CD4-positive, alpha-beta T cell (primary cell): ENCODE measurements around the gene CGREF1. TPM values are rescaled to one million over a fixed set of nuclear protein-coding genes. Genes with fewer than 3 reads are reported as not detected.

Source experiments
- ATAC-seq: fragments of 200-7000 bp; cut with Tn5 transposase; one replicate; pipeline ENCODE4 v1.10.0; 2022; ENCODE audit warnings: mild to moderate bottlenecking; ENCODE audit not compliant: poor library complexity
- CTCF ChIA-PET: fragments of 350-600 bp; sonication (Branson Sonifier 250); formaldehyde crosslinking; loops from one replicate; lab custom pipeline; 2021; ENCODE audit warnings: antibody characterized with exemption, inconsistent platforms; lab: Charles Lee
- POLR2A ChIA-PET: fragments of 350-600 bp; sonication (Branson Sonifier 250); formaldehyde crosslinking; loops from one replicate; lab custom pipeline; 2021; ENCODE audit warnings: antibody characterized with exemption, inconsistent platforms; lab: Charles Lee
- DNase-seq, 14 experiments: peaks; one replicate each; pipeline ENCODE4 v3.0.0-alpha.2; 2013 to 2020; ENCODE audit warnings: mixed read lengths in 2 of 14
- H3K27ac ChIP-seq, 2 donors: one replicate each; pipeline versions ENCODE4 v1.5.1 to v1.7.0; 2013; ENCODE audit warnings: low read length in 2 of 2, low read depth in 1 of 2, mild to moderate bottlenecking in 1 of 2
- H3K27me3 ChIP-seq, 2 experiments: 1 replicate in 1 of 2; 2 replicates in 1 of 2; pipeline versions ENCODE4 v1.6.1 to v1.7.0; 2013; ENCODE audit warnings: low read length in 2 of 2, control low read depth in 1 of 2, mild to moderate bottlenecking in 1 of 2, moderate library complexity in 1 of 2; ENCODE audit not compliant: insufficient read depth in 2 of 2, control insufficient read depth in 1 of 2
- H3K36me3 ChIP-seq: one replicate; pipeline ENCODE4 v1.6.1; 2013; ENCODE audit warnings: low read length, control low read depth; ENCODE audit not compliant: insufficient read depth
- H3K4me1 ChIP-seq: one replicate; pipeline ENCODE4 v1.6.1; 2013; ENCODE audit warnings: low read length, control low read depth; ENCODE audit not compliant: insufficient read depth
- H3K4me3 ChIP-seq: one replicate; pipeline ENCODE4 v1.5.1; 2013; ENCODE audit warnings: mild to moderate bottlenecking, low read length, moderate library complexity
- H3K9me3 ChIP-seq, 2 experiments: 1 replicate in 1 of 2; 2 replicates in 1 of 2; pipeline versions ENCODE4 v1.6.1 to v1.7.0; 2013; ENCODE audit warnings: low read length in 2 of 2, mild to moderate bottlenecking in 2 of 2, control low read depth in 1 of 2, moderate library complexity in 1 of 2; ENCODE audit not compliant: control insufficient read depth in 1 of 2, insufficient read depth in 1 of 2
- H3K27ac Mint-ChIP-seq: one replicate; pipeline ENCODE4 v1.8.0; 2020; ENCODE audit warnings: mixed read lengths
- H3K27me3 Mint-ChIP-seq: one replicate; pipeline ENCODE4 v1.8.0; 2021; ENCODE audit warnings: mixed read lengths
- H3K36me3 Mint-ChIP-seq: one replicate; pipeline ENCODE4 v1.8.0; 2021; ENCODE audit warnings: low read depth, mixed read lengths
- H3K4me1 Mint-ChIP-seq: one replicate; pipeline ENCODE4 v1.8.0; 2021; ENCODE audit warnings: low read depth, mixed read lengths
- H3K4me3 Mint-ChIP-seq: one replicate; pipeline ENCODE4 v1.8.0; 2020; ENCODE audit warnings: mild to moderate bottlenecking, mixed read lengths
- H3K9me3 Mint-ChIP-seq: one replicate; pipeline ENCODE4 v1.8.0; 2020; ENCODE audit warnings: mixed read lengths
- intact Hi-C, 2 experiments: fragments of 100-400 bp; cut with DNase I in 1 of 2; cut with micrococcal nuclease in 1 of 2; formaldehyde crosslinking; loops; one replicate each; pipeline versions ENCODE4 v1.15.1 to v1.9.0; 2023 to 2025; cut with DNase I, micrococcal nuclease
- total RNA-seq, 174 experiments: library from RNA in 2 of 174; stranded (reverse) in 2 of 174; gene quantifications; one replicate each; pipeline ENCODE4 v1.2.3 and lab custom pipeline; 2021 to 2026
- TF ChIP-seq, protein P1 (sequence below): fragments of 200-600 bp; IDR thresholded peaks from one replicate; pipeline ENCODE4 v1.8.0; 2022; ENCODE audit warnings: antibody characterized with exemption, mild to moderate bottlenecking

Gene CGREF1
- total RNA-seq, 2 experiments from 2014 or later: not detected

DNA sequence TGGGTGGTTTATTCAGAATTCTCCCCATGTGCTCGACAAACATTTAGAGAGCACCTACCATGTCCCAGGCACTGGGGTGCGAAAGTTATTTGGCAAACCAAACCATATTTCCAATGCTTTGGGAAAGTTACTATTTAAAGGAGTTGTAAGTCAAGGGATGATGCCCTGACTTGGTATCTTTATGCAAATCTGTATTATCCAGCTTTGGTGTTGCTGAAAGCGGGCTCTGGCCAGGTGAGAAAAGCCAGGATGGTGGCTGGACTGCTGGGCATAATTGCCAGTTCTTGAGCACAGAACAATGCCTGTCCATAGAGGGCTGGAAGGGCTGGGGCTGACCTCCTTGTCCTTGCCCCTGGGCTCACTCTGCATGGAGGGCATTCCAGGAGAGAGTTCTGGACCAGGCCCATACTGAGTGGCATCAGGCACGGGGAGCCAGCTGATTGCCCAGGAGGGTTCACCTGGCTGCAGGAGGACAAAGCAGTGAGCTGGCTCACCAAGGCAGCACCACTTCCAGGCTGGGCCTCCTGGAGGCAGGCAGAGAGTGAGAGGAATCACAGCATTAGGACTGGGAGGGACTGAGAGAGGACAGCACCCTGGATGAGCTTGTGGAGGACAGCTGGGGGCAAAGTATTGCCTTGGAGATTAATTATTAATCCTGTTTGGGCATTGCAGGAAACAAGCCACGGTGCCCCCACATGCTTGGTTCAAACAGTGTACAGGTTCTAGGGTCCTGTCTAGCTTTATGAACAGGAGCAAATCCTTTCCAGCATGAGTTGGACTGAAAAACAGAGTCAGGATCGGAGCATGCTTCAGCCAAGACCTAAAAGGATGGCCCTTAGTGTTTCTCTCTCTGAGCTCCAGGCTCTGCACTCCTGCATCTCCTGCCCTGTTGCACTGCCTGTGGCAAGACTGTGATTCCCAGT is 25.2 kb downstream of the CGREF1 start:
- Histone ChIP-seq H3K27me3 (no peaks in the 10 kb centered on the region), H3K4me1 (peaks cover 14% of the 10 kb centered on the region), H3K36me3 (no peaks in the 10 kb centered on the region), H3K9me3 (no peaks in the 10 kb centered on the region), H3K4me3 (no peak overlapping the region), H3K27ac (no peak overlapping the region)
- DNase-seq (no peak), ATAC-seq (no peak)
- TF ChIP-seq, protein P1, sequence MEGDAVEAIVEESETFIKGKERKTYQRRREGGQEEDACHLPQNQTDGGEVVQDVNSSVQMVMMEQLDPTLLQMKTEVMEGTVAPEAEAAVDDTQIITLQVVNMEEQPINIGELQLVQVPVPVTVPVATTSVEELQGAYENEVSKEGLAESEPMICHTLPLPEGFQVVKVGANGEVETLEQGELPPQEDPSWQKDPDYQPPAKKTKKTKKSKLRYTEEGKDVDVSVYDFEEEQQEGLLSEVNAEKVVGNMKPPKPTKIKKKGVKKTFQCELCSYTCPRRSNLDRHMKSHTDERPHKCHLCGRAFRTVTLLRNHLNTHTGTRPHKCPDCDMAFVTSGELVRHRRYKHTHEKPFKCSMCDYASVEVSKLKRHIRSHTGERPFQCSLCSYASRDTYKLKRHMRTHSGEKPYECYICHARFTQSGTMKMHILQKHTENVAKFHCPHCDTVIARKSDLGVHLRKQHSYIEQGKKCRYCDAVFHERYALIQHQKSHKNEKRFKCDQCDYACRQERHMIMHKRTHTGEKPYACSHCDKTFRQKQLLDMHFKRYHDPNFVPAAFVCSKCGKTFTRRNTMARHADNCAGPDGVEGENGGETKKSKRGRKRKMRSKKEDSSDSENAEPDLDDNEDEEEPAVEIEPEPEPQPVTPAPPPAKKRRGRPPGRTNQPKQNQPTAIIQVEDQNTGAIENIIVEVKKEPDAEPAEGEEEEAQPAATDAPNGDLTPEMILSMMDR: no peak
- peaks cover 2% of the 10 kb centered on the region for H3K36me3 Mint-ChIP-seq
- ChIA-PET CTCF (interaction anchor here (1.0 kb wide), 1 partner anchor 186 kb away, joined by 7 read pairs; no protein-coding TSS in a partner anchor), POLR2A (no interaction called here)
- H3K9me3 Mint-ChIP-seq: no peaks in the 10 kb centered on the region
- H3K27ac Mint-ChIP-seq: no peak overlapping the region
- peaks cover 16% of the 10 kb centered on the region for H3K4me1 Mint-ChIP-seq
- no peaks in the 10 kb centered on the region for H3K27me3 Mint-ChIP-seq
- no peak overlapping the region for H3K4me3 Mint-ChIP-seq
- intact Hi-C loops: no loop called here

DNA sequence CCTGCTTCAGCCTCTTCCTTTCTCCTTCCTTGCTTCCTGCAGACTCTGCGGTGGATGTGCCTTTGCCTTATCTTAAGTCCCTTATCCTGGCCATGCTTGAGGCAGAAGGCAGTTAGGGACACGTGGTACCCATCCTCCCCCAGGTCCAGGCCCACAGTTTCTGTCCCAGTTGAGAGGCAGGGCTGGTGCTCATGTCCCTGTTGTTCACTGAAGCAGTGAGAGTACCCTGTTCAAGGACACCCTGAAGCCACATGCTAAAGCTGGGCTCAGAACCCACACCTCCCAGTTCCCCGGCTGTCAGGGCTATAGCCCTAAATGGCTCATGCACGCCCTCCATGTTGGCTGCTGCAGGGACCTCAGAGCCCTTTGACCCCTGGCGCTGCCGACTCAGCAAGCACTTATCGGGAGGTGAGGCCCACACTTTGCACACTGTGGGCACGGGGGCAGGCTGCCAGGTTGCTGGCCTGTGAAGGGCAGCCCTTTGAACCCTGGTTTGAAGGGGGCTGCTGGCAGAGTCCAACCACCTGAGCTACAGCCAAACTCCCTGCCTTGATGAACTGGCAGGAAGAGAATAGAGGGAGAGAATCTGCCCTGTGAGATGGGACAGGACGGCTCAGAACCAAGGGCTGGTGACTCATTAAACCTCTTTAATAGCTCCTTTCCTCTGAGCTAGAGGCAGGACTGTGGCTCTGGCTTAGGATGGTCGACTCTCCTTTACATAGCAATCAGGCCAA is 26.1 kb downstream of the CGREF1 start:
- Histone ChIP-seq H3K27ac (no peak overlapping the region), H3K36me3 (no peaks in the 10 kb centered on the region), H3K9me3 (no peaks in the 10 kb centered on the region), H3K27me3 (no peaks in the 10 kb centered on the region), H3K4me3 (no peak overlapping the region), H3K4me1 (peaks cover 20% of the 10 kb centered on the region)
- Mint-ChIP-seq H3K27me3 (no peaks in the 10 kb centered on the region), H3K4me1 (peaks cover 16% of the 10 kb centered on the region), H3K4me3 (no peak overlapping the region), H3K27ac (no peak overlapping the region), H3K36me3 (no peaks in the 10 kb centered on the region), H3K9me3 (no peaks in the 10 kb centered on the region)
- ATAC-seq: no peak
- ChIA-PET CTCF (no interaction called here), POLR2A (no interaction called here)
- intact Hi-C loops: no loop called here
- DNase-seq: no peak
- TF ChIP-seq, protein P1: no peak

DNA sequence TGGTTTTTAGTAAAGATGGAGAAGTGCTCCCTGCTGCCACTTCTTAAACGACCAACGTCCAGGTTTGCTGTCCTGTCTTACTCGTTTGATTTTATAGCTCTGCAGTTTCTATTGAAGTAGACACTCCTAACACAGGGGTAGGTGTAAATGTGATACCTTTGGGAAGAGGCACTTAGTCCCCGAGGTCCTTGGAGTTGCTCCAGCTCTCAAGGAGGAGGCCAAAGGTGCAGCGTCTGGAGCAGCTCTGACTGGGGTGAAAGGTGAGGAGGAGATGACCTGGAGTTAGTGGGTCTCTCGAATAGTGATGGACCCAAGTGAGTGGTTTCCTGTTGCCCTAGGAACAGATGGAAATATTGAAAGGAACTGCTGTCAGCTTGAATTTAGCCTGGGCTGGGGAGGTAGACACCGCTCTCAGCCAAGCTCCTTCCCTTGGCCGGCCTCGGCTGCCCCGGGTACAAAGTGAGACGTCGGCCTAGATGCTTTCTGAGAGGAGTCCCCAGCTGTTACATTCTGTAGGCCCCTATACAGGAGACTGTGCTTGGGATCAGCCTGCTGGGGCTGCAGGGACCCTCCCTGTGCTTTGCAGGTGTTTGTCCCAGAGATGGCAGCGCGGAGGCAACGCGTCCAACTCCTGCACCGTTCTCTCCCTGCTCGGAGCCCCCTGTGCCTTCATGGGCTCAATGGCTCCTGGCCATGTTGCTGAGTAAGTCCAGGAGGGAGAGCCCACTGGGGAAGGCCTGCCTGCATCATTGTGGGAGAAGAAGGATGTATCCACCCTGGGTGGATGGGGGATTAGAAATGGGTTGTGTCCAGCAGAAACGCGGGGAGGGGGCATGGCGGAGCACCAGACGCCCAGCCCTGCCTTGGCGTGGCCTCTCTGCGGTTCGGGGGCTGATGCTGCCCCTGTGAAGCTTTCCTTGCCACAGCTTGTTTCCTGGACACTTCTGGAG is 26.9 kb downstream of the CGREF1 start:
- Histone ChIP-seq H3K27ac (no peak overlapping the region), H3K27me3 (no peaks in the 10 kb centered on the region), H3K9me3 (no peaks in the 10 kb centered on the region), H3K4me1 (peaks cover 25% of the 10 kb centered on the region), H3K36me3 (no peaks in the 10 kb centered on the region), H3K4me3 (no peak overlapping the region)
- ATAC-seq: no peak
- Mint-ChIP-seq H3K36me3 (no peaks in the 10 kb centered on the region), H3K4me3 (no peak overlapping the region), H3K4me1 (peaks cover 24% of the 10 kb centered on the region), H3K27me3 (no peaks in the 10 kb centered on the region), H3K9me3 (no peaks in the 10 kb centered on the region), H3K27ac (no peak overlapping the region)
- POLR2A ChIA-PET: interaction anchor here (1.0 to 1.8 kb wide), 2 partner anchors 10 to 21 kb away, joined by 3 to 5 read pairs; partner anchors contain the start of gene OST4
- TF ChIP-seq, protein P1: no peak
- intact Hi-C loops: no loop called here
- no peak for DNase-seq
- CTCF ChIA-PET: no interaction called here
